GM19463 (cell line): Measurements from ENCODE around the gene MEDAG.

Source experiments
- ATAC-seq: cut with Tn5 transposase; IDR thresholded peaks from one replicate; pipeline ENCODE4 v1.9.1; 2021; ENCODE audit warnings: mild to moderate bottlenecking, moderate library complexity; ENCODE audit not compliant: unreplicated experiment

MEDAG gene

GRCh38 chr13:30872685-30873461 is 33.2 kb upstream of the MEDAG start:
- ATAC-seq: no peak

DNA sequence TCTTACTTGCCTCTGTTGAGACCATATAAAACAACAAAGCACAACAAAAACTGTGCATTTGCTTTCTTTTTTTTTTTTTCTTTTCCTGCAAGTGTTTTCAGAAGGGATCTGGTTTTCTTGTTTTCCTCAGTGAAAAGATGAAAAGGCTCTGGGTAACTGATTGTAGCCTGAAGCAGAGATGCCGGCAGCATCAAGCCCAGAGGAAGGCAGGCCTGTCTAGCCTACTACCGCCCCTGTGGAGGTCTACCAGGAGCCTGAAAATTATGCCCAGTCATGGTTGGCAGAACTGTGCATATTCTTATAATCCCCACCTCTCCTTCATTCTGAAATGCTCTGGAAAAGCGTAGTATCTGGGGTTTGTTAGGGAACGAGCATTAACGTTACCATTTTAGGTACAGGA is 32.6 kb upstream of the MEDAG start:
- no peak for ATAC-seq

DNA sequence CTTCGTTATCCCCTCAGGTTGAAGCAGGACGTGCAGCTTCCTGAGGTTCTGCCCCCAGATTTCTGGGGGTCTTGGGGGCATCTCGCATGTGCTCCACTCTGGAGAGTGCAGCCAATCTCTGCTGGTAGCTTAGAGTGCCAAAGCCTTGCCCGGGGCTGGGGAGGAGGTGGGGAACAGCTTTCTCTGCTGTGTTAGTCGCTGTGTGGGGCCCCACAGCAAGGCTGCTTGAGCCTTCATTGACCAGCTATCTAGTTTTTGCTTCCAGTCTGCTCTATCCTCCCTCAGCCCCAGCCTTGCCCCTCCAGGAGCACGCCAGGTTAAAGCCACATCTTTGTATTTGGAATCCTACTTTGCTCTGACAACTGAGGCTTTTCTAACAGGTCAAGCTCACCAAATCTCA is 32.0 kb upstream of the MEDAG start:
- no peak for ATAC-seq

DNA sequence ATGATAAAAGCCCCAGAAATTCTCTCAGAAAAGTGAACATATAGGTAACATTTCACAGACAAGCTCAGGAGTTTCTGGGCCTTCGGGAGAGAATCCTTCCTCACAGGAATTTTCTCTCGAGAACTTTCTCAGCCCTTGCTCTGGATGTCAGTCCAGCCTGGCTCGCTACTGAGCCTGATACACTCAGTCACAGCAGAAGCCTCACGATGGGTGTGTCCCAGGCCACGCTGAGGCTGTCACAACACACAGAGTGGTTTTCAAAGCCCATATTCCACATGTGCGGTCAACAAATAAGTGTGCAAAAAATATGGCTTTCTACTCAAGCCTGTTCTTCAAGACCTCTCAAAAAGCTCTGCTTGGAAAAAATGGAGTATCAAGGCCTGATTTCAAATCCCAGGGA is 31.5 kb upstream of the MEDAG start:
- ATAC-seq: no peak

- no peak for ATAC-seq
Measured at GRCh38 chr13:30877335-30877734, 28.7 kb upstream of the MEDAG start.

- no peak for ATAC-seq
Measured at GRCh38 chr13:30880151-30880855, 25.8 kb upstream of the MEDAG start.

DNA sequence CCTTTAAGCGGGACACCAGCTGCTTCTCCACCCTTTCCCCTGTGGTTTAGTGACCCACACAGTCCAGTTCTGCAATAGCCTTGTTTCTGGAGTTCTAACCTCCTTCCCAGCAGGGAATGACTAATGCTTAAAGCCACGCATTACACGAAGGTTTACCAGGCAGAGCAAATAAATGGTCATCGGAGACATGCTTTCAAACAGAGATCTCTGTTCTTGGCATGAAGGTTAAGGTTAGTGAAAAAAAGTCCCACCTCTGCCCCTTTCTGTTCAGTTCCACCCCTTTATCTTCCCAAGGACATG is 25.3 kb upstream of the MEDAG start:
- ATAC-seq: no peak

GRCh38 chr13:30881191-30881651 is 24.9 kb upstream of the MEDAG start:
- ATAC-seq: no peak

DNA sequence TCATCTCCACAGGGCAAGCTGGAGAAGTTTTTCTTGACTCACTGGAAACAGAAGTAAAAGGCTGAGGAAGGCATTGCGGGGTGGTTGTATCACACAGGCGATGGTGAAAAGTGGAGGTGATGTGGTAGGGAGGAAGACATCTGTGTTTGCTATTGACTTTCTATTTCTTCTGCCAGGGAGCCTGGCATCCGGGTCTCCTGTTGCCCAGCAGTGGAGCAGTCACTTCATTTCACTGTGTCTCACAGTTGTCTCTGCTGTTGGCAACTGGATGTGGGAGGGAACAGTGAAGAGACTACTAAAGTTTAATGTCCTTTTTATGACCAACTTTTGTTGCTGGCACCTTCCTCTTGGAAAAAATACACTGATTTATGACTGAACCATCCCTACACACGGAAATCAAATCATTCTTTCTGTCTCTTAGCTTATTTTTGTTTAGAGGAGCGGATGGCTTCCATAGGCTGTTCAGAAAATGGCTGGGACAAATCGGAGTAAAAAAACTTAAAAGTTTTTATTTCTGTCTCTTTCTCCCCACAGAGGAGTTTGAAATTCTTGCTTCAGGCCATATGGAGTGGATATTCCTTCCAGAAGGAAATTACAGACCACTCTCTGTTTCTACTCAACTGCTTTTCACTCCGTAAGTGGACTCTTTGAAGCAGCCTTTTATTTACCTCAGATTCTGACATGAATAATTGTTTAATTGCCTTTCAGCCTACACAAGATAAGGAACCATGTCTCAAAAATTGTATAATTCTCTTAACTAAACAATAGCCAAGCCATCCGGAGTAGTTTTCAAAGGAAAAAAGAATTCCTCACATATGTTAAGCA is 23.8 kb upstream of the MEDAG start:
- ATAC-seq: no peak

GRCh38 chr13:30882996-30883766 is 22.9 kb upstream of the MEDAG start:
- ATAC-seq: no peak

GRCh38 chr13:30884543-30884942 is 21.5 kb upstream of the MEDAG start:
- ATAC-seq: no peak

- no peak for ATAC-seq
Measured at GRCh38 chr13:30889196-30889690, 16.8 kb upstream of the MEDAG start.

GRCh38 chr13:30892966-30893365 is 13.1 kb upstream of the MEDAG start:
- ATAC-seq: no peak

DNA sequence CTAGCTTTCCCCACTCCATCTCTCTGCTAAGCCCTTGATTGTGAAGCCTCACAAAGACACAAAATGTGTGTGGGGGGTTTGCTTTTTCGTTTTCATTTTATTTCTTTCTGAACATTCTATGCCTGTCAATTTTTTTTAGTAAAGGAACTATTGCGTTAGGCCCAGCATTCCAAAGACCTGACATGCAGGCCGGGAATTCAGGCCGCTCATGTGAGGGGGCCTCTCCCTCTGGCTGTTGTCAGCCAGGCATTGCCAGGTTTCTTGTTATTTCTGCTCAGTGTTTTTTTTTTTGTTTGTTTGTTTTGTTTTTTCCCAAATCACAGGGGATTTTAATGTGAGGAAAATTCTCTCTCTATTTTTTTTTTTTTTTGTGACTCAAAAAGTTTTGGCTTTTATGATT is 10.3 kb upstream of the MEDAG start:
- ATAC-seq: no peak

DNA sequence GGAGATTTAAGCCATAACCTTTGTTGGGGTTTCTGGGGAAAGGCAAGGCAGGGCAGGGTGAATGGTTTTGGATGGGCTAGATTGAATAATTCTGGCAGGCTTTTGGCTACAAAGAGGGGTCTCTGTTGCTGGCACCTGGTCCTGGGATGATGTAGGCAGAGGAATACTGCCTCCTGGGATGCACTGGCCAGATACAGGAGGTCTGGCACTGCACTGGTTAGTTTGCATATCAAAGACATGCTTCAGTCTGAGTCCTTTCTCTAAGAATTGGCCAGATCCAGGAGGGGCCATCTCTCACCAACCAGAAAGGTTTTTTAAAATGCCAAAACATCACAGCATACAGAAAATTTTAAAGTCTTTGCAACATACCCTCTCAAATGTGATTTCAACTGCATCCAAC is 8.0 kb upstream of the MEDAG start:
- no peak for ATAC-seq

GRCh38 chr13:30898678-30899241 is 7.3 kb upstream of the MEDAG start:
- ATAC-seq: no peak

GRCh38 chr13:30900436-30900835 is 5.6 kb upstream of the MEDAG start:
- no peak for ATAC-seq

DNA sequence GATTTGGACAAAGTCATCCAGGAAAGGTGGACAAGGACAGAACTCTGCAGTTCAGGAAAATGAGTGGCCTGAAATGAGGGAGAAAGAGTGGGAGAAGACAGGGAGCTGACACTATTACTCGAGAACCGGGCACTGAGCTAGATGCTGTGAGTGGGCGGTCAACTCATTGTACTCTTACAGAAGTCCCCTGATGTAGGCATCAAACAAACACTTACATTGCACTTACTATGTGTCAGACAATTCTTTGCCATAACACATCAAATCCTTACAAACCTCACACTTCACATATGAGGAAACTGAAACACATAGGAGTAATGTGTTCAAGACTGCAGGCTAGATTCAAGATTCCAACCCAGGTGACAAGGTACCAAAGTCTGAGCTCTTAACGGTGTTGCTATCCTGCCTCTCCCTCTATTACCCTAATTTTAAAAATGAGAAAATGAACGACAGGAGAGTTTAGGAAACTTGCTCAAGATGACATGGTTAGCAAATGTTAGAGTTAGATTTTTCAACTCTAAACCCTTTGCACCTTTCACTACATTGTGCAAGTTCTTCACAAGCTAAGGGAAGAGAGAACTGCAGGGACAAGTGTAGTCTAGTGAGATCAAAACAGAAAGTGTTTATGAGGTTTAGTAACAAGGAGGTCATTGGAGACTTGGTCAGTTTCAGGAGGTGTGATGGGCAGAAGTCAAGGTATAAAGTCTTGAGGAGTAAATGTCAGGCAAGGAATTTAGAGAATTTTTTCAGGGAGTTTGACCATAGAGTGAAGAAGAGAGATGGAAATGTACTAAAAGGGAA is 4.9 kb upstream of the MEDAG start:
- no peak for ATAC-seq

- ATAC-seq: no peak
Measured at GRCh38 chr13:30904043-30904442, 2.0 kb upstream of the MEDAG start.
